Measurements from ENCODE around the gene XIRP1.

Gene XIRP1

DNA sequence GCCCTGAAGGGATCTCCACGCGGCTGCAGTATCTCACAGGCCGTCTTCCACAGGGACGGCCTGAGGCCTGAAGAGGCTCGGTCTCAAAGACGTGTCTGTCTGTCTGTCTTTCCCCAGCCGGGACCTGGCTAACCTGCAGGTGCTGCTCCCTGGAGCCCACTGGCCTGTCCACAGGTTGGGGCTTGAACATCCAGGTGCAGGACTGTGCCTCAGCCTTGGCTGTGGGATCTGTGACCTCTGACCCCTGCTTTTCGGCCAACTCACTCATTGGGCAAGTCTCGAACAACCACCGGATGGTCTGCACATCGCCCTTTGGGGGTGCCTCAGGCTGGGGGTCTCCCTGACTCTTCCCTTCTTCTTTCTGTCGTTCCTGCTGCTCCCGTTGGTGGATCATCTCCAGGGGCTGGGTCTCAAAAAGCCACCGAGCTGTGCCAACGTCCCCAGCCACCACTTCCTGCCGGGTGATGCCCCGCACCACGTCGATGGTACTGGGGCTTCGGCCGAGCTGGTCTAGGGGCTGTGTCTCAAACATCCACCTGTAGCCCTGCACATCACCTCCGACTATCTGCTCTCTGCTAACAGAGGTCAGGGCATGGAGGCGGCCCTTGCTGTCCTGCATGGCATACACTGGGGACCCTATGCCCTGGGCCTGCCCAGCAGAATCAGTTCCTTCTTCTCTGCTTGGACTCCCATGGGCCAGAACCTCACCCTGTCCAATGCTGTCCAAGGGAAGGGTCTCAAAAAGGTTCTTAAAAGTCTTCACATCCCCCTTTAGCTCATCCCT lies 4.8 kb downstream of the XIRP1 start:
- no peak overlapping the region for H3K27ac ChIP-seq
- ChIA-PET POLR2A (ENCODE audit: low non-redundant PET) (no interaction called here), CTCF (interaction anchor here (0.5 to 1.2 kb wide), 4 partner anchors 16 to 104 kb away, joined by 3 to 5 read pairs (median 4); no protein-coding TSS in a partner anchor)
- TF ChIP-seq, protein P1, sequence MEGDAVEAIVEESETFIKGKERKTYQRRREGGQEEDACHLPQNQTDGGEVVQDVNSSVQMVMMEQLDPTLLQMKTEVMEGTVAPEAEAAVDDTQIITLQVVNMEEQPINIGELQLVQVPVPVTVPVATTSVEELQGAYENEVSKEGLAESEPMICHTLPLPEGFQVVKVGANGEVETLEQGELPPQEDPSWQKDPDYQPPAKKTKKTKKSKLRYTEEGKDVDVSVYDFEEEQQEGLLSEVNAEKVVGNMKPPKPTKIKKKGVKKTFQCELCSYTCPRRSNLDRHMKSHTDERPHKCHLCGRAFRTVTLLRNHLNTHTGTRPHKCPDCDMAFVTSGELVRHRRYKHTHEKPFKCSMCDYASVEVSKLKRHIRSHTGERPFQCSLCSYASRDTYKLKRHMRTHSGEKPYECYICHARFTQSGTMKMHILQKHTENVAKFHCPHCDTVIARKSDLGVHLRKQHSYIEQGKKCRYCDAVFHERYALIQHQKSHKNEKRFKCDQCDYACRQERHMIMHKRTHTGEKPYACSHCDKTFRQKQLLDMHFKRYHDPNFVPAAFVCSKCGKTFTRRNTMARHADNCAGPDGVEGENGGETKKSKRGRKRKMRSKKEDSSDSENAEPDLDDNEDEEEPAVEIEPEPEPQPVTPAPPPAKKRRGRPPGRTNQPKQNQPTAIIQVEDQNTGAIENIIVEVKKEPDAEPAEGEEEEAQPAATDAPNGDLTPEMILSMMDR (conservative IDR thresholded peaks at IDR 0.05; ENCODE audit: low read depth) = no peak
- DNase-seq (ENCODE audit: low spot score) = no peak

DNA sequence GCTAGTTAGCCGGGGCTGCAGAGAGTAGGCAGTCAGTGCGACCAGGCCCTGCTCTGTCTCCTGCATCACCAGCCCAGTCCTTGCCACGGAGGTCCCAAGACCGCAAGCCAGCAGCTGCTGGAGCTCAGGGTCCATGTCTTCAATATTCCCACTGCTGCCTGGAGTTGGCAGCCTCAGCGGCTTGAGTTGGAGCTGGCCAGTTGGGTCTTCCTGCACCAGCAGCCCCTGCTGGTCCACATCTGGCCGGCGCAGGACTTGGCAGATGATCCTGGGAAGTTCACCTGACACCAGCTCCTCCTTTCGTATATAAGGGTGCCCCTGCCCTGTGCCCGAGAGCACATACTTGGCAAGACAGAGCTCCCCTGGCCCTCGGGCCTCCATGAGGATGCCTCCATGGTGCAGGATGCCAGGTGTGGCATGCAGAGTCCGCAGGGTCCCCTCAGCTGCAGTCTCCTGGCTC lies 5.7 kb downstream of the XIRP1 start:
- DNase-seq (ENCODE audit: low spot score) = no peak
- ChIA-PET CTCF (interaction anchor here (1.0 kb wide), 1 partner anchor 101 kb away, joined by 5 read pairs; no protein-coding TSS in a partner anchor), POLR2A (ENCODE audit: low non-redundant PET) (no interaction called here)
- no peak overlapping the region for H3K27ac ChIP-seq
- TF ChIP-seq, protein P1 (conservative IDR thresholded peaks at IDR 0.05; ENCODE audit: low read depth) = no peak

DNA sequence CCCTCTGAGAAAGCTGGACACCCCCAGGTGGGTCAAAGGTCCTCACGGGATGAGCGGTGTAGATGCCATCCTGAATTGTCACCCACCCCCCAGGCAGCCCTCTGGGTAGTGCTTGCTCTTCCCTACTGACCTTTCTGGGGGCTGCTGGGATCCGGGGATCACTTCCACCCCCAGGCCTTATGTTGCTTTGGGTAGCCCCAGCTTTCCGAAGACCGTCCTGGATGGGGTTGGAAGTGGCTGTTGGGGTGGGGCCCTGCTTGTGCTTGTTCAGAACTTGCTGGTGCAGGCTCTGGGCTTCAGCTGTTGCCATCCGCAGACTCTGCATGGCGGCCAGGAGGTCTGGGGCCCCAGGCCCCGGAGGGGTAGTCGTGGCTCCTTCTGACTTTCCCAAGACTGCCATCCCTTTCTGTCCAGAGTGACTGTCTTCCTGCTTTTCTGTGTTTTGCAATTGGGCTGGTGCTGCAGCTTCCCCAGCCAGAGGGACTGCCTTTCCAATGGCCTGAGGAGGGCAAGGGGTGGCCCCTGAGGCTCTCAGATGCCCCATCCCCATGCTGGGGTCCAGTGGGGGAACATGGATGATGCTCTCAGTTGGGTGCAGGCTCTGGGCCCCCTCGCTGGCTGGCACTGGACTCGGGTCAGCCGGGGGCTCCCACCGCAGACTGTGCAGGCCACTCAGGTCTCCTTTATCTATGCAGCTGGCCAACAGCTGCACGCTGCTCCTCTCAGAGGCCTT lies 6.3 kb downstream of the XIRP1 start:
- ChIA-PET POLR2A (ENCODE audit: low non-redundant PET) (no interaction called here), CTCF (interaction anchor here (1.0 kb wide), 1 partner anchor 102 kb away, joined by 5 read pairs; no protein-coding TSS in a partner anchor)

DNA sequence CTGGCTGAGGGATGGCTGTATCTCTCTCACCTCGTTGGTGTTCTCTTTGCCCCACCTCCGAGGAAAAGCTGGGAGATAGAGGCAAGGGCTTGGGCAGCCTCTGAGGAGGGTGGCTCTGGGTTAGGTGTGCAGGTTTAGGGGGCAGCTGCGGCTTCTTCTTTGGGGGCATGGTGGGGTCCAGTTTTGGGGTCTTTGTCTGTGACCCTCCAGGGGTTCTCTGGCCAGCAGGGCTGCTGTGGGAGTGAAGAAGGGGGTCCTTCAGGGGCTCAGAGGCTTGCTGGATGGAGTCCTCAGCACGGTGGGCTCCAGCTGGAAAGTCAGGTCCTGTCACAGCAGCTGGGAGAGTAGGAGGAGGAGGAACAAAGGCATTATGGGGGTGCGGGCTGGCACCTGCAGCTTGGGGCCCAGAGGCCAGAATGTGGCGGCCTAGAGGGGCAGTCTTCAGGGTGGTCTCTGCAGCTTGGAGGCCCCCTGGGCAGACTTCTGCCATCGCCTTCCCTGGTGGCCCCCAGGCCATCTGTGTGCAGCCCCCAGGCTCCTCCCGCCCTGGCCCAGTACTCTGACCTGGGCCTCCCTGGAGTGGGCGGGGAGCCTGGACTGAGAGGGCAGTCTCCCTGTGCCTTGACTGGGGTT lies 7.0 kb downstream of the XIRP1 start:
- CTCF ChIA-PET = no interaction called here
- POLR2A ChIA-PET (ENCODE audit: low non-redundant PET) = no interaction called here

More for the DNA sequence above, 6.3 kb downstream of the XIRP1 start:
- TF ChIP-seq, protein P1 (conservative IDR thresholded peaks at IDR 0.05; ENCODE audit: low read depth) = no peak
- H3K27ac ChIP-seq = no peak overlapping the region
- DNase-seq (ENCODE audit: low spot score) = no peak

DNA sequence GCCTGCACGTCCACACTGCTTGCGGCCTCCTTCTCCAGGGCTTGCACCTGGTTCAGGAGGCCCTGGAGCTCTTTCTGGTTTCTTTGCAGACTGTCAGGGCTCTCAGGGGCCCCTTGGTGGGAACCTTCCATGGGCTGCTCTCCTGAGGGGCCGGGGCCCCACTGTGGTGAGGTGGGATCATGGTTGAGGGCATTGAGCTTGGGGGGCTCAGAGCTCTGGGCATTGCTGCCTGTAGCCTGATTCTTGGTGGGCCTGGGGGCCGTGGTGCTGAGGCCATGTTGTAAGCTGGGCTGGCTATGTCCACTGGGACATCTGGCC lies 7.5 kb downstream of the XIRP1 start:
- no peak for DNase-seq (ENCODE audit: low spot score)
- CTCF ChIA-PET = interaction anchor here (1.2 kb wide), 1 partner anchor 103 kb away, joined by 3 read pairs; no protein-coding TSS in a partner anchor
- POLR2A ChIA-PET (ENCODE audit: low non-redundant PET) = no interaction called here
- TF ChIP-seq, protein P1 (conservative IDR thresholded peaks at IDR 0.05; ENCODE audit: low read depth) = no peak
- no peak overlapping the region for H3K27ac ChIP-seq

More for the DNA sequence above, 7.0 kb downstream of the XIRP1 start:
- no peak for DNase-seq (ENCODE audit: low spot score)
- TF ChIP-seq, protein P1 (conservative IDR thresholded peaks at IDR 0.05; ENCODE audit: low read depth) = no peak
- H3K27ac ChIP-seq = no peak overlapping the region
